Dermis blood vessel endothelial cell (primary cell): ENCODE measurements around the gene UCKL1. TPM values are rescaled to one million over a fixed set of nuclear protein-coding genes. Genes with fewer than 3 reads are reported as not detected.
"Not testable (repeated sequence)": the region's sequence is repeated elsewhere in the genome, so short reads cannot be mapped to it uniquely, and the experiment has no call there.

ENCODE experiments used
- DNase-seq: peaks from one replicate; pipeline ENCODE4 v3.0.0; 2010
- total RNA-seq: library from RNA; depleted of rRNA; stranded (reverse); fragments of >200 nt; gene quantifications from 2 replicates; pipeline ENCODE4 v1.2.3, GENCODE V29; 2014

Gene UCKL1
- total RNA-seq, 1 donor from 2014 or later, result 40.7 TPM

DNA sequence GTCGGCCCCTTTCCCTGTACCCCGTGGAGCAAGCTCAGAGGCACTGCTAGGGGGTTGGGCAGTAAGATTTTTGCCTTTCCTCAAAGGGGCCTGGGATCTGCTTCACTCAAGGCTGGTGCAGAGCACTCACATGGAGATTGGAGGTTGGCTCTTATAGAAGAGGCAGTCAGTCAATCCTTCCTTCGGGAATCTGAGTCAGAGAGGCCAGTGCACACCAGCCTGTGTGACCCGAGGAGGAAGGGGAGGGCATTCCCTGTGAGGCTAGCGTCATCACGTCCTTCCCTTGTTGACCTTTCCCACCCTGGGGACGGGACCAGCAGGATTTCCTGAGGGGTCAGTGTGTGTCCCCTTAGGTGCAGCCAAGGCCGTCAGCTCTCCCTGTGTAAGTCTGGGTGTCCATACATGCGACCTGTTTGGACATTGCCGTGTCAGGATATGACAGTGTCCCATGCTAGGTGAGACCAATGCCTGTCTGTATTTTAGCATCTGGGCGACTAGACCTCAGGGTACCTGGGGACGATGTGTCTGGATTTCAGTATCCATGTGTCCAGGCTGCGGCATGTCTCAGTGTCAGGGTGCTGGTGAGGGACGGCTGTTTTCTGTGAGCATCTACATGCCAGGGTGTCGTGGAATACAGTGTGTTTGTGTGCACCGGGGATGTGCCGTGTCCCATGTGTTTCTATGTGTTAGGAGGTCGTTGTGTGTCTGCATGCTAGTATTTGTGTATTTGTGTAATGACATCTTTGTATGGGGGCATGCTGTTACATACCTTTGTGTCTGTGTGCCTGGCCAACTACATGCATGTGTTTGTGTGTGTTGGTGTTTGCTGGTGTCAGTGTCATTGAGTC lies 16.3 kb upstream of the UCKL1 start:
- peak; percentile 85 for DNase-seq

- DNase-seq, result not testable (repeated sequence)
Observed at GRCh38 chr20:63971960-63972311, 15.7 kb upstream of the UCKL1 start.

DNA sequence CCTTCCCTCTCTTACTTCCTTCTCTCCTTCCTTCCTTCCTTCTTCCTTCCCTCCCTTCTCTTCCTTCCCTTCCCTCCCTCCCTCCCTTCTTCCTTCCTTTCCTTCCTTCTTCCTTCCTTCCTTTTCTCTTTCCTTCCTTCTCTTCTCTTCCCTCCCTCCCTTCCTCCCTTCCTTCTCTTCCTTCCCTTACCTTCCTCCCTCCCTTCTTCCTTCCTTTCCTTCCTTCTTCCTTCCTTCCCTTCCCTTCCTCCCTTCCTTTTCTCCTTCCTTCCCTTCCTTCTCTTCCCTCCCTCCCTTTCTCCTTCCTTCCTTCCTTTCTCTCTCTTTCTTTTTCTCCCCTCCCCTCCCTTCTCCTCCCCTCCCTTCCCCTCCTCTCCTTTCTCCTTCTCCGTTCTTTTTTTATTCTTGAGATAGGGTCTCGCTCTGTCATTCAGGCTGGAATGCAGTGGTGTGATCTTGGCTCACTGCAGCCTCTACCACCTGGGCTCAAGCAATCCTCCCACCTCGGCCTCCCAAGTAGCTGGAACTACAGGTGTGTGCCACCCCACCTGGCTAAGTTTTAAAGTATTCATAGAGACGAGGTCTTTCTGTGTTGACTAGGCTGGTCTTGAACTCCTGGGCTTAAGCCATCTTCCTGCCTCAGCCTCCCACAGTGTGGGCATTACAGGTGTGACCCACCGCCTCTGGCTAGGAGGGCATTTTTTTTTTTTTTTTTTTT lies 14.7 kb upstream of the UCKL1 start:
- DNase-seq, result no peak

DNA sequence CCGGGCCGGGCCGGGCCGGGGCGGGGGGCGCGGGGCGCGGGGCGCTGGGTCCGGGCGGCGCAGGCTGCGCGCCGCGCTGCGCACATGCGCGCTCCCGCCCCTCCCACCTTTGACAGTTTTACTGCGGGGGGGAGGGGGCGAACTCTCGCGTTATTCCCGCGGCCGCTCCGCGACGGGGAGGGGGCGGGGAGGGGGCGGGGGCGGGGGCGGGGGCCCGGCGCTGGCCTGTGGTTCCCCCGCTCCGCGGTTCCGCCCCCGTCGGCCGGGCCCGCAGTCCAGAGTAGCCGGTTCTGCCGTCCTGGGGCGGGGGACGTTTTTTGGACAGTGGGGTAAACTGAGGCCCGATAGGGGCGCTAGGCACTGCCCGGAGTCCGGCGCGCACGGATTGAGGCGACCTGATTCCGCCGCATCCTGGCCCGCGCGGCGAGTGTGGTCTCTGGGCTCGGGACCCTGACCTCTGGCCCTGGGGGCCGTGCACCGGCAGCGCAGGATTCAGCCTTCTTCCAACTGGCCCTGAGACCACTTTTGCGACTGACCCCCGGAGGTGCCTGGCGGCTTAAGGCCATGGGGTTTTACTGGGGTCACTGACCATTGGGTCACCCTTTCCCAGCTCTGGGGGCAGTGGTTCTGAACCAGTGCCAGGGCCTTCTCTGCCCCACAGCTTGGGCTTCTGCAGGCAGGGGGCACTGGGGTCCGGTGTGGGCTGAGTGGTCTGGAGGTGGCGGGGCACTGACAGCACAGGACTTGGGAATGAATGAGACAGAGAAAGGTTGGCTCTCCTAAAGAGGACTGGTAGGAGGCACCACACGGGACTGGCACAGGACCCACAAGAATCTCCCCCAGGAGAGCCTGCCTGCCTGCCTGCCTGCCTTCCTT lies 13.9 kb upstream of the UCKL1 start, which contains the start of gene ZNF512B:
Gene ZNF512B, minus strand, starts transcription at position 93 of the 876 bp plus-strand sequence. CDS start 1,980 bp downstream, outside the sequence.
- peak; percentile 73 for DNase-seq

DNA sequence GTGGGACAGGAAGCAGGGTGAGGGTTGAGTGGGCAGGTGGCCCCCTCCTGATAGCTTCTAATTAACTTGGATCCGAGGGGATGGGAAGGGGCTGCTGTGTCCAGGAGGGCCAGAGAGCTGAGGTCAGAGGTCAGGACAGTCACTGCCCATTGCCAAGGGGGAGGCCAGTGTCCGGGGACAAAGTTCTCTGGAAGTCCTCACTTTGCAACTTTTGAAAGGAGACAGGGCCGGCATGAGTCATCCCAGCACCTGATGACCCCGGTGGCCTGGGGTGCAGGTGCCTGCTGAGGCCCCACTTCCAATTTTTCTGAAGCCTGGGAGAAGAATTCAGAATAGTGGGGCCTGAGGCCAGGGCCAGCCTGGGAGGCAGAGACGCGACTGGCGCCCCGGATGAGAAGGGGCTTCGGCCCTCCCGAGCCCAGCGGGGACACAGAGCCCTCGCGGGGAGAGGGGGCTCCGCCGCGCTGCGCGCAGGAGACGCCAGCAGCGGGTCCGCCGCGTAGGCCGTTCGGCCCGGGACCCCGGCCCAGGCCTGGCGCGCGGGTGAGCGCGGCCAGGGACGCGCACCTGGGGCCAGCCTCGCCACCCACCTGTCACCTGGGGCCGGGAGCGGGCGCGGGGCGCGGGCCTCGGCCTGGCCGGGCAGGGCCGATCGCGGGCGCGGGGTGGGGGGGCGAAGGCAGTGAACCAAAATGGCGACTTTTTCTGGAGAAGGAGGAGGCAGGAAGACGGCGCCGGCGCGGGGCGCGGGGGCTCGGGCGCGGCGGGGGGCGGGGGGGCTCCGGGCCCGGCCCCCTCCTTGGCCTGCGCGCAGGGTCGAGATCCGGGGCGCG lies 12.9 kb upstream of the UCKL1 start:
- no peak for DNase-seq

DNA sequence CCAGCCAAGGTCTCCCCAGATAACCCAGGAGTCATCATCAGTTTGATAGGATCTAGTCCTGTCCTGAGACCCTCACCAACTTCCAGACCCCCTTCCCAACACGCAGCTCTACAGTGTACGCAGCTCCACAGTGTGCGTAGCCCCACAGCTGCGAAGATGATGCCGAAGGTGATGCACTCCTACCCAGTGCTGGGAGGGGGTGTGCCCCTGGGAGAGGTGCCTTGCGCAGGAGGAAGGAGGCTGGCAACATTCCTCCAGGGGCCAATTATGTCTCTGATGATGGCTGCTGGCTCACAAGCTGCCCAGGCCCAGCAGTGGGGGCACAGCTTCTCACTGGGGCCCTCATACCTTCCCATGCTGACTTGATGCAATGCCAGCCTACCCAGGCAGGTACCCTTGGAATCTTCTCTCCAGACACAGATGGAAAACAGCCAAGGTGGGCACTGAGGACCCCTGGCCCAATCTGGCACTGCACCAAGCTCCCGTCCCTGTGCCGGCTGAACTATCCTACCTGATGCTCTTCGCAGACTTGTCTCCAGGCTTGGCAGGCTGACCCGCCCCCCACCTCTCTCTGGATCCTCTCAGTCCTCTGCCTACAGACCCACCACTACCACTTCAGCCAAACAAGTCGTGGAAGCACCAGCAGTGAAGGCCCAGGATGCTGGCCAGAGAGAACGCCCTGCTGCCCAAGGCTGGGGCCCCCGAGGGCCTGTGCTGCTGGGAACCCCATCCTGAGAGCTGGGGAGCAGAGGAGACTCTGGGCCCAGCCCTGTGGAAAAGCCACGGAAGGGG lies 12.1 kb upstream of the UCKL1 start:
- DNase-seq, result no peak

- no peak for DNase-seq
Observed at GRCh38 chr20:63967330-63968135, 11.3 kb upstream of the UCKL1 start.

GRCh38 chr20:63966944-63967322 lies 10.7 kb upstream of the UCKL1 start:
- DNase-seq, result no peak

GRCh38 chr20:63966172-63966943 lies 10.1 kb upstream of the UCKL1 start:
- DNase-seq, result no peak

DNA sequence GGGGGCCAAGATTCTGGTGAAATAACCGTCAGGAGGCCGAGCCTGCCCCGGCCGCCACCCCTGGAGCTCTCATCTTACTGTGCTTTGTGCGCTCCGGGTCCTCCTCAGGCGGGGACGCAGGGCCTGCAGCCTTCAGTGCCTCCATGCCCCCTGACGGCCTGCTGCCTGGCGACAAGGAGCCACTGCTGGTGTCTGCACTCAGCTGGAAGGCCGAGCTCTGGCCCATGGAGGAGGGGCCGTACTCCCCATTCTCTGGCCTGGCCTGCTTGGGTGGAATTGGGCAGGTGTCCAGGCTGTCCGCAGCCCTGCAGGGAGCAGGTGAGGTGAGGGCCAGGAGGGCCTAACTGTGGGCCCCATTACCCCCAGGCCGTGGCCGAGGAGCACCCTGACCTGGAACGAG lies 8.2 kb upstream of the UCKL1 start:
- no peak for DNase-seq

DNA sequence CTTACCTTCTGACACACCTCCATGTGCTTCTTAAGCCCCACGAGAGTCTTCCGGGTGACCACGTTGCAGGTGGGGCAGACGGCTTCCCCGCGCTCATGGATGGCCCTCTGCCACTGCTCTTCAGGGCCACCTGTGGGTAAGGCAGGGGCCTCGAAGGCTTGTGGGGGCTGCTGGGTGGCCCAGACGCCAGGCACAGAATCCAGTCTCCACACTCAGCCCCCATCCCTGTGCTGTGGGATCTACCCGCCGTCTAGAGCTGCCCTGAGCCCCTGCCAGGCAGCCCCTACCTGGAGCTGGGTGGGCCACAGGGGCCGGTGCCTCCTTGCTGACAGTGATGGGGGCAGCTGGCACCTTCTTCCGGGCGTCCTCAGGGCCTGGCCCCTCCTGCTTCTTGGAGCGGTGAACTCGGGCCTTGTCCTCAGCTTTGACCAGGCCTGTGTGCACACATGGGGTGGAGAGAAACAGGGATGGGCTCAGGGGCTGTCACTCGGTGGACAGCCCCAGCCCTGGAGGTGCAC lies 7.6 kb upstream of the UCKL1 start:
- DNase-seq, result no peak

DNA sequence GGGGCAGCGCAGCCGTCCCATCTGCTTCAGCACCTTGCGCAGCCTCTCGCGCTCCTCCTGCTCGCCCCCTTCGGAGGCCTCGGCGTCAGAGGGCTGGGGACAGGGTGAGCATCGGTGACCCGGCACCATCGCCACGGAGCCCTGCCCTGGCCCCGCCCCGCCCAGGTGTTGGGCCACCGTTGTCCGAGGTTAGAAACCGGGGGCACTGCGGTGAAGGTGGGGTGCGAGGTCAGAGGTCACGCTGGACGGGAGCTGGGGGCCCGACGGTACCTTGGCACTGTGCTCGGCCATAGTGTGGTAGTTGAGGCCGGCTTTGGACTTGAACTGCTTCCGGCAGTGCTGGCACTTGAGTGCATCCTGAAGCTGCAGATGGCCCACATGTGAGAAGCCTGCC lies 7.1 kb upstream of the UCKL1 start:
- DNase-seq, result no peak

GRCh38 chr20:63962426-63963347 lies 6.5 kb upstream of the UCKL1 start:
- no peak for DNase-seq

DNA sequence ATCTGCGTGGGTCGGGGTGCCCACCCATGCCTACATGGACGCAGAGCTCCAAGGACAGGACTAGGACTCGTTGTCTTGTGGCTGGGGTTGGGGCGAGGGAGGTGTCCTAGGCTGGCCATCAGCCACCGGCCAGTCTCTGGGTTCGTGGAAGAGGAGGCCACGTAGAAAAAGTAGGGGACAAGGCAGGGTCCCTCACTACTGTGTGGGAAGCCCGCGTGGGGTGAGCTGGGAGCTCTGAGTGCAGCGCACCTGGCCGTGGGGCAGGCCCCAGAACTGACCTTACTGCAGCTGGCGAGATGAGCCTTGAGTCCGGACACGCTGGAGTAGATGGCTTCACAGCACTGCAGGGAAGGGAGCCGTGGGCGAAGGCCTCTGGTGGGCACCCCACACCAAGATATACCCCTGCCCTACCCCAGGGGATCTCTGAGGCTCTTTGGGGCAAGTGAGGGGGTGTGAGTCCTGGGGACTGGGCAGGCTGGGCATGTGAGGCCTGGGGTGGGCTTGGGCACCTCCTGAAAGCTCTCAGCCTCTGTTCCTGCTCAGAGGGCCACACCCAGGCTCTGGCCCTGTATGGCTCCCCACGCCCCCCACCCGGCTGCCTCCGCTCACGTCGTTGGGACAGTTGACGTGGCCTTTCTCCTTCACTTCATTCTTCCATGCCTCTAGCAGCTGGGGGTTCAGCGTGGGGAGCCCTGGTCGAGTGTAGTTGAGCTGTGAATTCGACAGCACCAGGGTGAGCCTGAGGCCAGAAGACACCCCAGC lies 5.6 kb upstream of the UCKL1 start:
- no peak for DNase-seq

GRCh38 chr20:63960654-63961621 lies 4.7 kb upstream of the UCKL1 start:
- not testable (repeated sequence) for DNase-seq

DNA sequence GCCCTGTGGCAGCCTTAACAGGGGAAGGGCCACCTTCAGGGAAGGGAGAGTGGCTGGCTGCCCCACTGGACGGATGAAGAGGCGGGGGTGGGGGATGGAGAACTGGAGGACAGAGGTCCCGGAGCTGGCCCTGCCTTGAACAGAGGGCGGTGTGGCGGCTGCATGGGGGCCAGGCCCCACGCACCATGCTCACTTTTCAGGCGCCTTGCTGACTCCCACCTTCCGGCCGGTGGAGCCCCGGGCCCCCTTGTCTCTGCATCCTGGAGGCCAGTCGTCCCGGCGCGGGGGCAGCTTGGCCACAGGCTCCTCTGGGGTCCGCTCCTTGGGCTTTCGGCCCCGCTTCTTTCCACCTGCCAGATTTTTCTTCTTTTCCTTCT lies 3.5 kb upstream of the UCKL1 start:
- no peak for DNase-seq
